ENCODE data around the gene UPF3B.
A peak's percentile ranks its signal among the peaks of the same experiment; 100 is the strongest.
"Not testable (repeated sequence)": the region's sequence is repeated elsewhere in the genome, so short reads cannot be mapped to it uniquely, and the experiment has no call there.

The UPF3B gene

DNA sequence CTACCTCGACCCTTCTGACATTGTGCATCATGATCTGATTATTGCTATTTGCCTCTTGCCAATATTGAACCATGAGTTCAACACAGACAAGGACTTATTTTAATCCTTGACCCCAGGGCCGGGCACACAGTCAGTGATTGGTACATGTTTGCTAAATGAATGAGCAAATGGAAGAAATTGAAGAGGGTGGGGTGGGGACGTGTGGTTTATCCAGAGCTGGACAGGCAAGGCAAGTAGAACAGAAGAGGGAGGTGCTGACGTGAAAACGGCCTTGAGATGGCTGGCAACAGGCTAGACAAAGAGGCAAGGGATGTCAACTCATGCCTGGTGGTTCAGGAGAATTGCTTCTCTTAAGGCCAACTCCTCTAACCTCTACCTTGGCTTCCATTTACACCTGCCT, 28.5 kb downstream of the UPF3B start:
- DNase-seq, result not testable (repeated sequence)

DNA sequence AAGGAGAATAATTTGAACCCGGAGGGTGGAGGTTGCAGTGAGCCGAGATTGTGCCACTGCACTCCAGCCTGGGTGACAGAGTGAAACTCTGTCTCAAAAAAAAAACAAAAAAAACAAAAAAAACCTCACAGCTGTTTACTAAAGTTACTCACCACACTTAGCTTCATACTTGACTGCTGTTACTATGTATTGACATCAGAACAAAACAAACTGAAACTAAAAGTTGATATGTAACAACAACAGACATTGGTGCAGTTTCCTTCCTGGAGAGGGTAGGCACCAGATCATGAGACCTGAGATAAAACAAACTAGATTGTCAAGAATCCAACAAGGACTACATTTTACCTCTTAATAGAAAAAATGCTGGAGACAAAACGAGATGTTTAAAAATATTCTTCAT, 31.1 kb downstream of the UPF3B start:
- not testable (repeated sequence) for DNase-seq

DNA sequence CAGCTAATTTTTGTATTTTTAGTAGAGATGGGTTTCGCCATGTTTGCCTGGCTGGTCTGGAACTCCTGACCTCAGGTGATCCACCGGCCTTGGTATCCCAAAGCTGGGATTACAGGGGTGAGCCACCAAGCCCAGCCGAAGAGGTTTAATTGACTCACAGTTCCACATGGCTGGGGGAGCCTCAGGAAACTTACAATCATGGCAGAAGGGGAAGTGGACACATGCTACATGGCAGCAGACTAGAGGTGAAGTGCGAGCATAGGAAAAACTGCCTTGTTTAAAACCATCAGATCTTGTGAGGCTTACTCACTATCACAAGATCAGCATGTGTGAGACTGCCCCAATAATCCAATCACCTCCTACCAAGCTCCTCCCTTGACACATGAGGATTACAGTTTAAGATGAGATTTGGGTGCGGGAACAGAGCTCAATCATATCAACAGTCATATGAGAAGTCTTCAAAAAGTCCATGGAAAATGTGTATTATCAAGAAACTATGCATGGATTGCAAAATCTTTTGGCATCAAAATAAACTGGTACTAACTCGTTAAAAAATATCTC, 35.6 kb downstream of the UPF3B start:
- DNase-seq, result no peak

DNA sequence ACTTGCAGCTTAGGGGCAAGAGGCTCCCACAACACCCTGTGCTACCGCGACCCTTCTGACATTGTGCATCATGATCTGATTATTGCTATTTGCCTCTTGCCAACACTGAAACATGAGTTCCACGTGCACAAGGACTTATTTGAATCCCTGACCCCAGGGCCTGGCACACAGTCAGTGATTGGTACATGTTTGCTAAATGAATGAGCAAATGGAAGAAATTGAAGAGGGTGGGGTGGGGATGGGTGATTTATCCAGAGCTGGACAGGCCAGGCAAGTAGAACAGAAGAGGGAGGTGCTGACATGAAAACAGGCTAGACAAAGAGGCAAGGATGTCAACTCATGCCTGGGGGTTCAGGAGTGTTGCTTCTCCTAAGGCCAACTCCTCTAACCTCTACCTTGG, 36.5 kb downstream of the UPF3B start:
- DNase-seq, result no peak

DNA sequence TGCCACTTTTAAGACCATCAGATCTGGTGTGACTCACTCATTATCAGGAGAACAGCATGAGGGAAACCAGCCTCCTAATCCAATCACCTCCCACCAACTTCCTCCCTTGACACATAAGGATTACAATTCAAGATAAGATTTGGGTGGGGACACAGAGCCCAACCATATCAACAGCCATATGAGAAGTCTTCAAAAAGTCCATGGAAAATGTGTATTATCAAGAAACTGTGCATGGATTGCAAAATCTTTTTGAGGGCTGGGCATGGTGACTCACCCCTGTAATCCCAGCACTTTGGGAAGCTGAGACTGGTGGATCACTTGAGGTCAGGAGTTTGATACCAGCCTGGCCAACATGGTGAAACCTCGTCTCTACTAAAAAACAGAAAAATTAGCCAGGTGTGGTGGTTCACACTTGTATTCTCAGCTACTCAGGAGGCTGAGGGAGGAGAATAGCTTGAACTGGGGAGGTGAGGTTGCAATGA, 43.5 kb downstream of the UPF3B start:
- DNase-seq, result no peak

DNA sequence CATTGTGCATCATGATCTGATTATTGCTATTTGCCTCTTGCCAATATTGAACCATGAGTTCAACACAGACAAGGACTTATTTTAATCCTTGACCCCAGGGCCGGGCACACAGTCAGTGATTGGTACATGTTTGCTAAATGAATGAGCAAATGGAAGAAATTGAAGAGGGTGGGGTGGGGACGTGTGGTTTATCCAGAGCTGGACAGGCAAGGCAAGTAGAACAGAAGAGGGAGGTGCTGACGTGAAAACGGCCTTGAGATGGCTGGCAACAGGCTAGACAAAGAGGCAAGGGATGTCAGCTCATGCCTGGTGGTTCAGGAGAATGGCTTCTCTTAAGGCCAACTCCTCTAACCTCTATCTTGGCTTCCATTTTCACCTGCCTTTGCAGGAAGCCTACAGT, 44.3 kb downstream of the UPF3B start:
- DNase-seq, result not testable (repeated sequence)

DNA sequence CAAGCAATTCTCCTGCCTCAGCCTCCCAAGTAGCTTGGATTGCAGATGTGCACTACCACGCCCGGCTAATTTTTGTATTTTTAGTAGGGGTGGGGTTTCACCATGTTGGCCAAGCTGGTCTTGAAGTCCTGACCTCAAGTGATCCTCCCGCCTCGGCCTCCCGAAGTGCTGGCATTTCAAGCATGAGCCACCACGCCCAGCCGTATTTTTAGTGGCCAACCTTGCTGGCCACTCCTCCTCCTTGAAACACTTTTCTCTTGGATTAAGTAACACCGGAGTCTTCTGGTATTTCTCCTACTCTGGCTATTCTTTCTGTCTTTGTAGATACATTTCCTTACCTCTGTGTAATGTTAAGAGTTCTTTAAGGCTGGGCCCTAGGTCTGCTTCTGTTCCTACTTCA, 50.2 kb downstream of the UPF3B start:
- DNase-seq, result no peak

DNA sequence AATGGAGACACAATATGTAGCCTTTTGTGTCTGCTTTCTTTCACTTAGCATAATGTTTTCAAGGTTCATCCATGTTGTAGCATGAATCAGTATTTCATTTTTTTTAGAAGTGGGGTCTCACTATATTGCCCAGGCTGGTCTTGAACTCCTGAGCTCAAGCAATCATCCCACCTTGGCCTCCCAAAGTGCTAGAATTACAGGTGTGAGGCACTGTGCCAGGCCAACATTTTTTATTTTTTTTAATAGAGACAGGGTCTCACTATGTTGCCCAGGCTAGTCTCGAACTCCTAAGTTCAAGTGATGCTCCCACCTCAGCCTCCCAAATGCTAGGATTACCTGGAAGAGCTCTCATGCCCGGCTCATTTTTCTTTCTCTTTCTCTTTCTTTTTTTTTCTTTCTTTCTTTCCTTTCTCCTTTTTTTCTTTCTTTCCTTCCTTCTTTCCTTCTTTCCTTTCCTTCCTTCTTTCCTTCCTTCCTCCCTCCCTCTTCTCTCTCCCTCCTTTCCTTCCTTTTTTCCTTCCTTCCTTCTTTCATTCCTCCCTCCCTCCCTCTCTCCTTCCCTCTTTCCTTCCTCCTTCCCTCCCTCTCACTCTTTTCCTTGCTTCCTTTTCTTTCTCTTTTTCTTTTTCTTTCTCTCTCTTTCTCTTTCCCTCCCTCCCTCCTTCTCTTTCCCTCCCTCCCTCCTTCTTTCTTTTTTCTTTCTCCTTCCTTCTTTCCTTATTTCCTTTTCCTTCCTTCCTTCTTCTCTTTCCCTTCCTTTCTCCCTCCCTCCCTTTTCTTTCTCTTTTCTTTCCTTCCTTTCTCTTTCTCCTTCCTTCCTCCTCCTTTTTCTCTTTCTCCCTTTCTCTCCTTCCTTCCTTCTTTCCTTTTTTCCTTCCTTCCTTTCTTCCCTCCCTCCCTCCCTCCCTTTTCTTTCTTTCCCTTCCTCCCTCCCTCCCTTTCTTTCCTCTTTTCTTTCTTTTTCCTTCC, 51.2 kb downstream of the UPF3B start:
- DNase-seq, result no peak

DNA sequence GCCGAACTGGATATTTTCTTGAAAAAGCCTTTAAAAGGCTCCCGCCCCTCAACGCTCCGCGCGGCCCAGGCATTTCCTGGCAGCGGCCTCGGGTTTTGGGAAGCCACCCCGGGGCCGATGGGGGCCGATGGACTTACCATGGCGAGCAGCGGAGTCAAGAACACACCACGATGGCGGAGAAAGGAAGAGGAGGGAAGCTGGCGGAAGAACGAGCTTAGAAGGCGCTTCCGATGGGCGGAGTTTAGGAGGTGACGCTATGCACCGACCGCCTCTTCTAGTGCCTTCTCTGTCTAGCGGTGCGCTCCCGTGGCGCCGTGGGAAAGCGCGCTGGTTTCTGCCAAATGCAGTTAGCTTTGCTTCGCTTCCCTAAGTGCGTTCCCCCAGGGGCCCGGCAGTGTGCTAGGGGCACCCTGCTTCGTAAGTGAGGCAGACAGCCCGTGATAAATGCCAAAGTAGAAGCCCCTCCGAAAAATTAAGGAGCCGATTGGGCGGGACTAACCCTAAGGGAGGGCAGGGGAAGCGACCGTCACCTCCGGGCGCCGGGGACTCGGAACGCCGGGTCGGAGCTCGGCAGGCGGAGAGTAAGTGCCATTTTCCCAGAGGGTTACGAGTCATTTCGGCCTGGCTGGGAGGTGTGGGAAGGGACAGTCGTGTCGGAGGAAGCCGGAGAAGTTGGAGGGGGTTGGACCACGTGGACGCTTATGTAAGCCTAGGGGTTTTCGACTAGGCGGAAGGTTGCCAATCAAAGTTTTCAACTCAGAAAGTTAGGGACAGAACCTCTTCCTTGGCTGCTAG, 61.1 kb downstream of the UPF3B start, which contains the start of gene RPL39:
TSS of gene RPL39 (minus strand) at position 194 of the 795 bp plus-strand sequence. CDS start at position 140, 54 bp downstream.
- peak; percentile 82 for DNase-seq

DNA sequence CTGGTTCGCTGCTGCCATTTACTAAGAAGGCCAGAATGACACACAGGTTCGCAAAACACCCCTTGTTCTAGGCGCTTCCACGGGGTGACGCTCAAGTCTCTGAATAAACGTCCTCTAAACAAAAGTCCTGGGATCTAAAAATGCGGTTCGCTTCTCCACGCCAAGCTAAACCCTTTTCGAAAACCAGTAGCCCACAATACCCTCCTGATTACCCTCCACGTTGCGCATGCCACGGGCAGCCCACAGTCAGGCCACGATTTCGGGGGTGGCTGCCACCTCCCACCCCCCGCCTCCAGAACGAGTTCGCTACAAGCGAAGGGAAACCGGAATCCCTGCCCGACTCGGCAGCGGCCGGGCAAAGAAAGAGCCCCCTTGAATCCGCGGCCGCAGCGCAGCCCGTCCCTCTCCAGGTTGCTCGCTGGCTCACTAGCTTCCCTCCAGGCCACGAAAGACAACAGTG, 61.8 kb downstream of the UPF3B start:
- no peak for DNase-seq

DNA sequence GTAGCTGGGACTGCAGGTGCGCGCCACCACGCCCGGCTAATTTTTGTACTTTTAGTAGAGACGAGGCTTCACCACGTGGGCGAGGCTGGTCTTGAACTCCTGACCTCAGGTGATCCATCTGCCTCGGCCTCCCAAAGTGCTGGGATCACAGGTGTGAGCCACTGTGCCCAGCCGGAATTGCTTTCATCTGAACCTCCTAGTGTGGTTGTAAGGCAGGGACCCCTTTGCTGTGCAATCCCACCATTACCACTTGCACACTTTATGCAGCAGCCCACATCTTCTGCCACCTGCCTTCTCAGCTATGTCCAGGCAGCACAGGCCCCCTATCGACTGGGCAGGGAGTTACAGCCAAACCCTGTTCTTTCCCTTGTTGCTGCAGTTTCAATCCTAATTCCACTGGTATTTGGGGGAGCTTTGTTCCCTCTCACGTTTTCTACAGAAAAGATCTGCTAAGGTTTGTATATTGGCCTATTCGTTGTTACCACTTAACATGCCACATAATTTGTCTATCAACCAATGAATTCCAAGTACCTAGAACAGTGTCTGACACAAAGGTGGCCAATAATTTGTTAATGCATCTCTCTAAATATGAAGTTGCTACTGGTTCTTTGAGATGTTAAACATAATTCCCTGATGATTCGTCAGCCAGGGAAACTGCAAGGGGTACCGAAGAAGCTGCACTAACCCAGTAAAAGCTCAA, 67.9 kb downstream of the UPF3B start:
- DNase-seq, result no peak

Measured in NCI-H510A (cell line).